Measurements from ENCODE around the gene CREB3L1.

Gene CREB3L1

DNA sequence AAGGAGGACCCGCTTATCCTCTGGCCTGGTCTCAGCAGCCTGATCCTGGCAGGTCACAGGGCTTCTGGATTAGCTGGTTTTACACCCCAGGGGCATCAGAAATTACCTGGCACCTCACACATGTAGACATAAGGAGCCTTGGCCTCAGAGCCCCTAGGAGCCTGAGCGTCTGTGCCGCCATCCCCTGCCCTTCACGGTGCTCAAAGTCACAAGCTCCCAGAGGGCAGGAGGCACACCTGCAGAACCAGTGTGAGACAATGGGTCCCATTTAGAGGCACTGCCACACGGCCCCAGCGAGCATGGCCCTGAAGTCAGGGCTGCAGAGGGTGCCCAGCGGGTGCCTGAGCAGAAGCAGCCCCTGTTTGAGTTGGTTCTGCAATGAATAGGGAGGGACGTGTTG is 73.7 kb downstream of the CREB3L1 start:
- H3K9me3 ChIP-seq (ENCODE audit: insufficient read depth, low read depth, low read length) = no peaks in the 10 kb centered on the region
- peaks cover 95% of the 10 kb centered on the region for H3K79me2 ChIP-seq (ENCODE audit: insufficient read depth, low read length)
- H4K20me1 ChIP-seq (ENCODE audit: insufficient read depth, low read length, poor library complexity, severe bottlenecking) = peaks cover 64% of the 10 kb centered on the region
- peaks cover 5% of the 10 kb centered on the region for H3F3A ChIP-seq (ENCODE audit: low read depth)
- peak overlapping the region; percentile 100 for H3K4me2 ChIP-seq (ENCODE audit: low read depth, low read length, poor library complexity, severe bottlenecking)
- H2AFZ ChIP-seq (ENCODE audit: low read length) = no peak overlapping the region
- H3K9ac ChIP-seq (ENCODE audit: low read depth, low read length, poor library complexity, severe bottlenecking) = peak overlapping the region; percentile 56
- peaks cover 10% of the 10 kb centered on the region; the same call in 1 of the 2 replicates for H3K36me3 ChIP-seq (ENCODE audit: insufficient read depth, low read length)
- TF ChIP-seq EZH2phosphoT487 (IDR thresholded peaks at IDR 0.05; ENCODE audit: borderline replicate concordance) = no peak
- H3K4me3 ChIP-seq (ENCODE audit: low read length, poor library complexity, severe bottlenecking) = peak overlapping the region; percentile 64
- H3K4me1 ChIP-seq (ENCODE audit: insufficient read depth, low read length, poor library complexity, severe bottlenecking) = peaks cover 64% of the 10 kb centered on the region
- H3K9me2 ChIP-seq (replicated peaks; ENCODE audit: low read depth, low read length) = no peaks in the 10 kb centered on the region
- no peaks in the 10 kb centered on the region for H3K27me3 ChIP-seq (ENCODE audit: insufficient read depth, low read length, poor library complexity, severe bottlenecking)

DNA sequence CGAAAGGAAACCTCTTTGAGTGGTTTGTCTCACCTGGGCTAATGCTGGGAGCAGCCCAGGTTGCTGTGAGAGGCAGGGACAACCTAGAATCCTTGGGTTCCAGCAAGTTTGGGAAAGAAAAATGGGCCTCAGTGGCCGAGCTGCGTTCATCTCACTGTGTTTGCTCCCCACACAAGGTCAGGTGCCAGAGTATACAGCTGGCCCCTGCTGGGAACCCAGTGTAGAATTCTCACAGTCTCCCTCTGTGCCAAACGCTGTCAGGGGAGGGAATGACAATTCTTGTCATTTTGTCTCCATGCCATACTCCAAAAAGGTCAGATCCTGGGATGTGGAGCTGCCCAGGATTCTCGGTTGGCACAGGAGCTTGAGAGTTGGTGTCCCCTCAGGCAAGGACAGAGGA is 74.1 kb downstream of the CREB3L1 start:
- Histone ChIP-seq H3K4me2 (ENCODE audit: low read depth, low read length, poor library complexity, severe bottlenecking) (peak overlapping the region; percentile 100), H3K36me3 (ENCODE audit: insufficient read depth, low read length) (peaks cover 14% of the 10 kb centered on the region; the same call in 1 of the 2 replicates), H4K20me1 (ENCODE audit: insufficient read depth, low read length, poor library complexity, severe bottlenecking) (peaks cover 69% of the 10 kb centered on the region), H3F3A (ENCODE audit: low read depth) (peaks cover 5% of the 10 kb centered on the region; the same call in 1 of the 2 replicates), H3K79me2 (ENCODE audit: insufficient read depth, low read length) (peaks cover 95% of the 10 kb centered on the region), H2AFZ (ENCODE audit: low read length) (no peak overlapping the region), H3K9me3 (ENCODE audit: insufficient read depth, low read depth, low read length) (no peaks in the 10 kb centered on the region), H3K9me2 (replicated peaks; ENCODE audit: low read depth, low read length) (no peaks in the 10 kb centered on the region), H3K4me1 (ENCODE audit: insufficient read depth, low read length, poor library complexity, severe bottlenecking) (peaks cover 64% of the 10 kb centered on the region), H3K4me3 (ENCODE audit: low read length, poor library complexity, severe bottlenecking) (peak overlapping the region; percentile 64), H3K27me3 (ENCODE audit: insufficient read depth, low read length, poor library complexity, severe bottlenecking) (no peaks in the 10 kb centered on the region), H3K9ac (ENCODE audit: low read depth, low read length, poor library complexity, severe bottlenecking) (peak overlapping the region; percentile 56)
- TF ChIP-seq EZH2phosphoT487 (IDR thresholded peaks at IDR 0.05; ENCODE audit: borderline replicate concordance) = no peak
- TF ChIP-seq, protein P1, sequence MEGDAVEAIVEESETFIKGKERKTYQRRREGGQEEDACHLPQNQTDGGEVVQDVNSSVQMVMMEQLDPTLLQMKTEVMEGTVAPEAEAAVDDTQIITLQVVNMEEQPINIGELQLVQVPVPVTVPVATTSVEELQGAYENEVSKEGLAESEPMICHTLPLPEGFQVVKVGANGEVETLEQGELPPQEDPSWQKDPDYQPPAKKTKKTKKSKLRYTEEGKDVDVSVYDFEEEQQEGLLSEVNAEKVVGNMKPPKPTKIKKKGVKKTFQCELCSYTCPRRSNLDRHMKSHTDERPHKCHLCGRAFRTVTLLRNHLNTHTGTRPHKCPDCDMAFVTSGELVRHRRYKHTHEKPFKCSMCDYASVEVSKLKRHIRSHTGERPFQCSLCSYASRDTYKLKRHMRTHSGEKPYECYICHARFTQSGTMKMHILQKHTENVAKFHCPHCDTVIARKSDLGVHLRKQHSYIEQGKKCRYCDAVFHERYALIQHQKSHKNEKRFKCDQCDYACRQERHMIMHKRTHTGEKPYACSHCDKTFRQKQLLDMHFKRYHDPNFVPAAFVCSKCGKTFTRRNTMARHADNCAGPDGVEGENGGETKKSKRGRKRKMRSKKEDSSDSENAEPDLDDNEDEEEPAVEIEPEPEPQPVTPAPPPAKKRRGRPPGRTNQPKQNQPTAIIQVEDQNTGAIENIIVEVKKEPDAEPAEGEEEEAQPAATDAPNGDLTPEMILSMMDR (conservative IDR thresholded peaks at IDR 0.05; ENCODE audit: low read length) = no peak

DNA sequence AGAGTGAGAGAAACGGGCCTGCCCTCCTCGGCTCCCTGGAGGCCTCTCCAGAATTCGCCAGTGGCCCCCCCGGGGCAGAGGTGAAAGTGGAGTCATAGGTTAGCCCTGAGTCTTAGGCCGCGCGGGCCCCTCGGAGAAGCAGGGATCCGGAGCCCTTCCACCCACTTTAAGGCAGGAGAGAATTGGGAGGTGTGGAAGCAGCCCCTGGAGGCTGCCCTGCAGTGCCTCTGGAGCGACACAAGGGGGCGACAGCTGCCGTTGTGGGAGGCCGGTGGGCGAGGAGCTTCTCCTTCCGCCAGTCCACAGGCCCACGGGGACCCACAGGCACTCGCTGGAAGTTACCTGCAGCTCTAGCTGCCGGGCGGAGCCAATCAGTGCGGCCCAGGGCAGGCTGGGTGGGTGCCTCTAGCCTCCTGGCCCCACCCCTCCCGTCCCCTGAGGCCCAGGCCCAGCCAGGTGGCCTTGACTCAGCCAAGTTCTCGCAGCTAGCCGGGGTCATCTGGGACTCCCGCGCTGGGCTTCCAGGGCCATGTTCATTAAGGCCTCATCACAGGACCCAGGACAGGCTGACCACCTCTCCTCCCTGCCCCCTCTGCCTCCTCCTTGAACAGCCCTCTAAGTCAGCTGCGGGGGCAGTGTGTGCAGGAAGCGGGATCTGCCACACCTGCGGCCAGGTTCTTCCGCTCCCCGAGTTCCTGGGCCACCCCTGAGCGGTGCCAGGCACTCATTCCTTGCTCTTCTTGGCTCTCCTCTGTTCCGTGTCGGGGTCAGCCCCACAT is 74.8 kb downstream of the CREB3L1 start:
- peaks cover 14% of the 10 kb centered on the region; the same call in 1 of the 2 replicates for H3K36me3 ChIP-seq (ENCODE audit: insufficient read depth, low read length)
- H3K79me2 ChIP-seq (ENCODE audit: insufficient read depth, low read length) = peaks cover 98% of the 10 kb centered on the region
- H4K20me1 ChIP-seq (ENCODE audit: insufficient read depth, low read length, poor library complexity, severe bottlenecking) = peaks cover 73% of the 10 kb centered on the region
- peaks cover 5% of the 10 kb centered on the region; the same call in 1 of the 2 replicates for H3F3A ChIP-seq (ENCODE audit: low read depth)
- TF ChIP-seq, protein P1 (conservative IDR thresholded peaks at IDR 0.05; ENCODE audit: low read length) = peak; percentile 97
- TF ChIP-seq EZH2phosphoT487 (IDR thresholded peaks at IDR 0.05; ENCODE audit: borderline replicate concordance) = no peak
- H3K4me2 ChIP-seq (ENCODE audit: low read depth, low read length, poor library complexity, severe bottlenecking) = peak overlapping the region; percentile 100
- H3K9ac ChIP-seq (ENCODE audit: low read depth, low read length, poor library complexity, severe bottlenecking) = peak overlapping the region; percentile 56
- no peaks in the 10 kb centered on the region for H3K9me2 ChIP-seq (replicated peaks; ENCODE audit: low read depth, low read length)
- no peaks in the 10 kb centered on the region for H3K27me3 ChIP-seq (ENCODE audit: insufficient read depth, low read length, poor library complexity, severe bottlenecking)
- H3K4me3 ChIP-seq (ENCODE audit: low read length, poor library complexity, severe bottlenecking) = peak overlapping the region; percentile 64
- no peak overlapping the region for H2AFZ ChIP-seq (ENCODE audit: low read length)
- H3K4me1 ChIP-seq (ENCODE audit: insufficient read depth, low read length, poor library complexity, severe bottlenecking) = peaks cover 66% of the 10 kb centered on the region
- no peaks in the 10 kb centered on the region for H3K9me3 ChIP-seq (ENCODE audit: insufficient read depth, low read depth, low read length)

All from Loucy (cell line).